Neural cell (in vitro differentiated cells): ENCODE data around the gene ZG16B.

Experiments used
- EP300 ChIP-seq: fragments of 450-650 bp; conservative IDR thresholded peaks from 2 replicates; pipeline ENCODE4 v1.6.1; 2014; ENCODE audit warnings: antibody characterized with exemption, mild to moderate bottlenecking, moderate library complexity; ENCODE audit not compliant: poor library complexity, severe bottlenecking
- EZH2 ChIP-seq: fragments of 200-600, 300-800 bp; shearing (Covaris generic), sonication (generic); IDR thresholded peaks from 2 replicates; pipeline ENCODE4 v1.6.1; 2014; ENCODE audit warnings: antibody characterized with exemption, low read length, borderline replicate concordance, mild to moderate bottlenecking; ENCODE audit not compliant: insufficient read depth, poor library complexity, severe bottlenecking
- MXI1 ChIP-seq: fragments of 450-650 bp; conservative IDR thresholded peaks from 2 replicates; pipeline ENCODE4 v1.6.1; 2014; ENCODE audit warnings: antibody characterized with exemption, mild to moderate bottlenecking; ENCODE audit not compliant: poor library complexity, severe bottlenecking
- POLR2AphosphoS5 ChIP-seq: IDR thresholded peaks from 2 replicates; pipeline ENCODE4 v1.6.1; 2012
- RAD21 ChIP-seq: fragments of 450-650 bp; conservative IDR thresholded peaks from 2 replicates; pipeline ENCODE4 v1.6.1; 2014; ENCODE audit warnings: antibody characterized with exemption, mild to moderate bottlenecking, moderate library complexity
- TAF1 ChIP-seq: IDR thresholded peaks from 2 replicates; pipeline ENCODE4 v1.6.1; 2012; ENCODE audit warnings: low read depth
- TF ChIP-seq, protein P1 (sequence below): IDR thresholded peaks from 2 replicates; pipeline ENCODE4 v1.6.1; 2012; ENCODE audit warnings: borderline replicate concordance
- TF ChIP-seq, protein P2 (sequence below): fragments of 450-650 bp; IDR thresholded peaks from 2 replicates; pipeline ENCODE4 v1.5.1; 2014; ENCODE audit warnings: antibody characterized with exemption, mild to moderate bottlenecking, moderate library complexity; ENCODE audit not compliant: poor library complexity, severe bottlenecking

DNA sequence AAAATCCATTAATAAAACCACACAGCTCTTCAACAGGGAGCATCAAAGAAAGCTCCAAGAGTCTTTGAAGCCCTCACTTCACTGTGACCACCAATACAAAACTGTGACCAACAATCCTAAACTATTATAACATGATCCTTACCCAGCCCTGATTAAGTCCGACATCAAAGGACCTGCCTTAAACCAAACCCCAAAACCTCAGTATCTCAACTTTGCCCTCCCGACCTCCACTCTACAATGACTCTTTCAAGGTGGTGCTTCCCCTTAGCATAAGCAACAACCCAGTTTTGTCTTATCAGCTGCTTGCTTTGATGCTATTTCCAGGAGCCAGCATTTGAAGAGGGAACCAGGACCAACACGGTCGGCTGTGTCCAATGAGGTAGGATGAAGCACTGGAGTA, 36.3 kb downstream of the ZG16B start:
- TF ChIP-seq EZH2 = no peak
- no peak for TF ChIP-seq TAF1
- no peak for TF ChIP-seq RAD21
- TF ChIP-seq, protein P1, sequence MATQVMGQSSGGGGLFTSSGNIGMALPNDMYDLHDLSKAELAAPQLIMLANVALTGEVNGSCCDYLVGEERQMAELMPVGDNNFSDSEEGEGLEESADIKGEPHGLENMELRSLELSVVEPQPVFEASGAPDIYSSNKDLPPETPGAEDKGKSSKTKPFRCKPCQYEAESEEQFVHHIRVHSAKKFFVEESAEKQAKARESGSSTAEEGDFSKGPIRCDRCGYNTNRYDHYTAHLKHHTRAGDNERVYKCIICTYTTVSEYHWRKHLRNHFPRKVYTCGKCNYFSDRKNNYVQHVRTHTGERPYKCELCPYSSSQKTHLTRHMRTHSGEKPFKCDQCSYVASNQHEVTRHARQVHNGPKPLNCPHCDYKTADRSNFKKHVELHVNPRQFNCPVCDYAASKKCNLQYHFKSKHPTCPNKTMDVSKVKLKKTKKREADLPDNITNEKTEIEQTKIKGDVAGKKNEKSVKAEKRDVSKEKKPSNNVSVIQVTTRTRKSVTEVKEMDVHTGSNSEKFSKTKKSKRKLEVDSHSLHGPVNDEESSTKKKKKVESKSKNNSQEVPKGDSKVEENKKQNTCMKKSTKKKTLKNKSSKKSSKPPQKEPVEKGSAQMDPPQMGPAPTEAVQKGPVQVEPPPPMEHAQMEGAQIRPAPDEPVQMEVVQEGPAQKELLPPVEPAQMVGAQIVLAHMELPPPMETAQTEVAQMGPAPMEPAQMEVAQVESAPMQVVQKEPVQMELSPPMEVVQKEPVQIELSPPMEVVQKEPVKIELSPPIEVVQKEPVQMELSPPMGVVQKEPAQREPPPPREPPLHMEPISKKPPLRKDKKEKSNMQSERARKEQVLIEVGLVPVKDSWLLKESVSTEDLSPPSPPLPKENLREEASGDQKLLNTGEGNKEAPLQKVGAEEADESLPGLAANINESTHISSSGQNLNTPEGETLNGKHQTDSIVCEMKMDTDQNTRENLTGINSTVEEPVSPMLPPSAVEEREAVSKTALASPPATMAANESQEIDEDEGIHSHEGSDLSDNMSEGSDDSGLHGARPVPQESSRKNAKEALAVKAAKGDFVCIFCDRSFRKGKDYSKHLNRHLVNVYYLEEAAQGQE = no peak
- TF ChIP-seq, protein P2, sequence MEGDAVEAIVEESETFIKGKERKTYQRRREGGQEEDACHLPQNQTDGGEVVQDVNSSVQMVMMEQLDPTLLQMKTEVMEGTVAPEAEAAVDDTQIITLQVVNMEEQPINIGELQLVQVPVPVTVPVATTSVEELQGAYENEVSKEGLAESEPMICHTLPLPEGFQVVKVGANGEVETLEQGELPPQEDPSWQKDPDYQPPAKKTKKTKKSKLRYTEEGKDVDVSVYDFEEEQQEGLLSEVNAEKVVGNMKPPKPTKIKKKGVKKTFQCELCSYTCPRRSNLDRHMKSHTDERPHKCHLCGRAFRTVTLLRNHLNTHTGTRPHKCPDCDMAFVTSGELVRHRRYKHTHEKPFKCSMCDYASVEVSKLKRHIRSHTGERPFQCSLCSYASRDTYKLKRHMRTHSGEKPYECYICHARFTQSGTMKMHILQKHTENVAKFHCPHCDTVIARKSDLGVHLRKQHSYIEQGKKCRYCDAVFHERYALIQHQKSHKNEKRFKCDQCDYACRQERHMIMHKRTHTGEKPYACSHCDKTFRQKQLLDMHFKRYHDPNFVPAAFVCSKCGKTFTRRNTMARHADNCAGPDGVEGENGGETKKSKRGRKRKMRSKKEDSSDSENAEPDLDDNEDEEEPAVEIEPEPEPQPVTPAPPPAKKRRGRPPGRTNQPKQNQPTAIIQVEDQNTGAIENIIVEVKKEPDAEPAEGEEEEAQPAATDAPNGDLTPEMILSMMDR = no peak
- TF ChIP-seq MXI1 = no peak
- TF ChIP-seq EP300 = no peak
- no peak for TF ChIP-seq POLR2AphosphoS5
